Activated naive CD8-positive, alpha-beta T cell (primary cell): ENCODE data around the gene PAK6.
A peak's percentile ranks its signal among the peaks of the same experiment; 100 is the strongest.

ENCODE experiments used
- H3K27ac Mint-ChIP-seq: one replicate; pipeline ENCODE4 v1.8.0; 2021; ENCODE audit warnings: mixed read lengths
- H3K27me3 Mint-ChIP-seq: one replicate; pipeline ENCODE4 v1.8.0; 2021; ENCODE audit warnings: mixed read lengths
- H3K36me3 Mint-ChIP-seq: one replicate; pipeline ENCODE4 v1.8.0; 2021; ENCODE audit warnings: mixed read lengths
- H3K4me1 Mint-ChIP-seq: one replicate; pipeline ENCODE4 v1.8.0; 2021; ENCODE audit warnings: low read depth, mixed read lengths
- H3K4me3 Mint-ChIP-seq: one replicate; pipeline ENCODE4 v1.8.0; 2021; ENCODE audit warnings: mild to moderate bottlenecking, mixed read lengths
- H3K9me3 Mint-ChIP-seq: one replicate; pipeline ENCODE4 v1.8.0; 2021; ENCODE audit warnings: low read depth, mixed read lengths

Gene PAK6

GRCh38 chr15:40310001-40310959, 71.4 kb downstream of the PAK6 start:
- peak overlapping the region; percentile 95 for H3K4me3 Mint-ChIP-seq
- no peaks in the 10 kb centered on the region for H3K27me3 Mint-ChIP-seq
- no peaks in the 10 kb centered on the region for H3K9me3 Mint-ChIP-seq
- H3K4me1 Mint-ChIP-seq, result peaks cover 48% of the 10 kb centered on the region
- no peaks in the 10 kb centered on the region for H3K36me3 Mint-ChIP-seq
- peak overlapping the region; percentile 83 for H3K27ac Mint-ChIP-seq

GRCh38 chr15:40310993-40311392, 72.1 kb downstream of the PAK6 start:
- H3K4me3 Mint-ChIP-seq, result peak overlapping the region; percentile 58
- no peaks in the 10 kb centered on the region for H3K9me3 Mint-ChIP-seq
- no peaks in the 10 kb centered on the region for H3K36me3 Mint-ChIP-seq
- no peak overlapping the region for H3K27ac Mint-ChIP-seq
- no peaks in the 10 kb centered on the region for H3K27me3 Mint-ChIP-seq
- H3K4me1 Mint-ChIP-seq, result peaks cover 46% of the 10 kb centered on the region

GRCh38 chr15:40312370-40313158, 73.7 kb downstream of the PAK6 start:
- H3K27me3 Mint-ChIP-seq, result no peaks in the 10 kb centered on the region
- no peaks in the 10 kb centered on the region for H3K36me3 Mint-ChIP-seq
- peaks cover 36% of the 10 kb centered on the region for H3K4me1 Mint-ChIP-seq
- no peak overlapping the region for H3K27ac Mint-ChIP-seq
- no peak overlapping the region for H3K4me3 Mint-ChIP-seq
- no peaks in the 10 kb centered on the region for H3K9me3 Mint-ChIP-seq

GRCh38 chr15:40313531-40314398, 74.9 kb downstream of the PAK6 start:
- H3K9me3 Mint-ChIP-seq, result no peaks in the 10 kb centered on the region
- H3K27me3 Mint-ChIP-seq, result no peaks in the 10 kb centered on the region
- no peak overlapping the region for H3K27ac Mint-ChIP-seq
- H3K36me3 Mint-ChIP-seq, result no peaks in the 10 kb centered on the region
- peaks cover 34% of the 10 kb centered on the region for H3K4me1 Mint-ChIP-seq
- H3K4me3 Mint-ChIP-seq, result no peak overlapping the region

GRCh38 chr15:40314723-40315276, 75.9 kb downstream of the PAK6 start:
- peaks cover 24% of the 10 kb centered on the region for H3K4me1 Mint-ChIP-seq
- no peaks in the 10 kb centered on the region for H3K9me3 Mint-ChIP-seq
- H3K27ac Mint-ChIP-seq, result no peak overlapping the region
- H3K4me3 Mint-ChIP-seq, result no peak overlapping the region
- H3K27me3 Mint-ChIP-seq, result no peaks in the 10 kb centered on the region
- no peaks in the 10 kb centered on the region for H3K36me3 Mint-ChIP-seq

GRCh38 chr15:40316931-40317330, 78.1 kb downstream of the PAK6 start:
- H3K4me1 Mint-ChIP-seq, result peaks cover 24% of the 10 kb centered on the region
- H3K4me3 Mint-ChIP-seq, result no peak overlapping the region
- H3K9me3 Mint-ChIP-seq, result no peaks in the 10 kb centered on the region
- no peaks in the 10 kb centered on the region for H3K27me3 Mint-ChIP-seq
- H3K27ac Mint-ChIP-seq, result no peak overlapping the region
- no peaks in the 10 kb centered on the region for H3K36me3 Mint-ChIP-seq

- no peaks in the 10 kb centered on the region for H3K36me3 Mint-ChIP-seq
- no peaks in the 10 kb centered on the region for H3K9me3 Mint-ChIP-seq
- no peaks in the 10 kb centered on the region for H3K27me3 Mint-ChIP-seq
These were observed 78.7 kb downstream of the PAK6 start for GRCh38 chr15:40317580-40317979.

GRCh38 chr15:40320409-40320808, 81.5 kb downstream of the PAK6 start:
- H3K9me3 Mint-ChIP-seq, result no peaks in the 10 kb centered on the region
- H3K27me3 Mint-ChIP-seq, result no peaks in the 10 kb centered on the region
- H3K4me3 Mint-ChIP-seq, result no peak overlapping the region
- H3K27ac Mint-ChIP-seq, result no peak overlapping the region
- peaks cover 22% of the 10 kb centered on the region for H3K4me1 Mint-ChIP-seq
- H3K36me3 Mint-ChIP-seq, result no peaks in the 10 kb centered on the region

More at GRCh38 chr15:40317580-40317979, 78.7 kb downstream of the PAK6 start:
- H3K4me3 Mint-ChIP-seq, result no peak overlapping the region
- H3K4me1 Mint-ChIP-seq, result peaks cover 27% of the 10 kb centered on the region
- H3K27ac Mint-ChIP-seq, result no peak overlapping the region

- peaks cover 2% of the 10 kb centered on the region for H3K36me3 Mint-ChIP-seq
- peak overlapping the region; percentile 17 for H3K4me3 Mint-ChIP-seq
- no peaks in the 10 kb centered on the region for H3K27me3 Mint-ChIP-seq
- no peaks in the 10 kb centered on the region for H3K9me3 Mint-ChIP-seq
- H3K27ac Mint-ChIP-seq, result no peak overlapping the region
- peaks cover 24% of the 10 kb centered on the region for H3K4me1 Mint-ChIP-seq
These were observed 82.1 kb downstream of the PAK6 start for GRCh38 chr15:40320931-40321371.

- Mint-ChIP-seq H3K4me1 (peaks cover 25% of the 10 kb centered on the region), H3K4me3 (peak overlapping the region; percentile 73), H3K27me3 (no peaks in the 10 kb centered on the region), H3K27ac (no peak overlapping the region), H3K9me3 (no peaks in the 10 kb centered on the region), H3K36me3 (peaks cover 3% of the 10 kb centered on the region)
These were observed 83.8 kb downstream of the PAK6 start for GRCh38 chr15:40322531-40323238.

GRCh38 chr15:40323239-40323952, 84.5 kb downstream of the PAK6 start, which contains the start of gene INAFM2:
TSS of gene INAFM2 (plus strand) at chr15:40323692. CDS start at chr15:40324056, 364 bp downstream.
- H3K4me1 Mint-ChIP-seq, result peaks cover 25% of the 10 kb centered on the region
- H3K4me3 Mint-ChIP-seq, result peak within 1 kb of the TSS; percentile 87
- peaks cover 3% of the 10 kb centered on the region for H3K36me3 Mint-ChIP-seq
- no peaks in the 10 kb centered on the region for H3K9me3 Mint-ChIP-seq
- no peaks in the 10 kb centered on the region for H3K27me3 Mint-ChIP-seq
- H3K27ac Mint-ChIP-seq, result no peak within 1 kb of the TSS

GRCh38 chr15:40323953-40324937, 85.4 kb downstream of the PAK6 start:
- peaks cover 3% of the 10 kb centered on the region for H3K36me3 Mint-ChIP-seq

More at GRCh38 chr15:40323953-40324937, 85.4 kb downstream of the PAK6 start:
- Mint-ChIP-seq H3K4me1 (peaks cover 27% of the 10 kb centered on the region), H3K4me3 (peak overlapping the region; percentile 87), H3K9me3 (no peaks in the 10 kb centered on the region), H3K27me3 (no peaks in the 10 kb centered on the region), H3K27ac (no peak overlapping the region)
